H9 (cell line): ENCODE results near the gene CDH23. TPM values are rescaled to one million over a fixed set of nuclear protein-coding genes. Genes with fewer than 3 reads are reported as not detected.

Experiments
- DNase-seq: peaks from one replicate; pipeline ENCODE4 v3.0.0-alpha.2; 2017
- H2AFZ ChIP-seq: one replicate; pipeline ENCODE4 v1.6.1; 2013; ENCODE audit warnings: mild to moderate bottlenecking, low read length, control low read depth, moderate library complexity
- H2AK5ac ChIP-seq: 2 replicates; pipeline ENCODE4 v1.6.1; 2013; ENCODE audit warnings: low read length, control low read depth, mixed read lengths; ENCODE audit not compliant: insufficient read length
- H2BK120ac ChIP-seq: one replicate; pipeline ENCODE4 v1.6.1; 2013; ENCODE audit warnings: low read depth, mild to moderate bottlenecking, low read length, control low read depth, inconsistent platforms; ENCODE audit not compliant: poor library complexity, severe bottlenecking
- H2BK12ac ChIP-seq: 2 replicates; pipeline ENCODE4 v1.6.1; 2013; ENCODE audit warnings: low read length, control low read depth, mixed read lengths, low read depth; ENCODE audit not compliant: insufficient read length
- H2BK15ac ChIP-seq: 2 replicates; pipeline ENCODE4 v1.6.1; 2013; ENCODE audit warnings: low read depth, low read length, control low read depth
- H2BK20ac ChIP-seq: one replicate; pipeline ENCODE4 v1.6.1; 2013; ENCODE audit warnings: low read depth, mild to moderate bottlenecking, low read length, control low read depth, inconsistent platforms; ENCODE audit not compliant: poor library complexity, severe bottlenecking
- H2BK5ac ChIP-seq: 2 replicates; pipeline ENCODE4 v1.6.1; 2013; ENCODE audit warnings: low read length, control low read depth, mixed read lengths; ENCODE audit not compliant: insufficient read length
- H3K14ac ChIP-seq: 2 replicates; pipeline ENCODE4 v1.6.1; 2013; ENCODE audit warnings: low read length, control low read depth; ENCODE audit not compliant: insufficient read depth
- H3K18ac ChIP-seq: 2 replicates; pipeline ENCODE4 v1.6.1; 2013; ENCODE audit warnings: low read depth, mild to moderate bottlenecking, mixed read lengths, low read length, control low read depth; ENCODE audit not compliant: insufficient read length
- H3K23ac ChIP-seq: 2 replicates; pipeline ENCODE4 v1.6.1; 2013; ENCODE audit warnings: low read length, control low read depth, mixed read lengths, low read depth; ENCODE audit not compliant: insufficient read length
- H3K23me2 ChIP-seq: 2 replicates; pipeline ENCODE4 v1.6.1; 2013; ENCODE audit warnings: low read depth, mild to moderate bottlenecking, mixed read lengths, low read length, control low read depth; ENCODE audit not compliant: insufficient read length, poor library complexity, severe bottlenecking
- H3K27ac ChIP-seq: 2 replicates; pipeline ENCODE4 v1.5.1; 2013; ENCODE audit warnings: low read length, control low read depth, mixed read lengths, low read depth; ENCODE audit not compliant: insufficient read length
- H3K27me3 ChIP-seq: 2 replicates; pipeline ENCODE4 v1.6.1; 2013; ENCODE audit warnings: low read length, control low read depth, inconsistent platforms; ENCODE audit not compliant: insufficient read depth
- H3K4ac ChIP-seq: 2 replicates; pipeline ENCODE4 v1.6.1; 2013; ENCODE audit warnings: low read depth, mild to moderate bottlenecking, control low read depth, inconsistent platforms, low read length, moderate library complexity
- H3K4me1 ChIP-seq: 2 replicates; pipeline ENCODE4 v1.6.1; 2013; ENCODE audit warnings: low read length, control low read depth, inconsistent platforms; ENCODE audit not compliant: insufficient read depth
- H3K4me2 ChIP-seq: 2 replicates; pipeline ENCODE4 v1.6.1; 2013; ENCODE audit warnings: low read length, control low read depth, mixed read lengths; ENCODE audit not compliant: insufficient read length, insufficient read depth
- H3K56ac ChIP-seq: 2 replicates; pipeline ENCODE4 v1.6.1; 2013; ENCODE audit warnings: low read depth, mild to moderate bottlenecking, mixed read lengths, low read length, control low read depth; ENCODE audit not compliant: insufficient read length
- H3K79me1 ChIP-seq: 2 replicates; pipeline ENCODE4 v1.6.1; 2013; ENCODE audit warnings: low read depth, mild to moderate bottlenecking, moderate library complexity, low read length, control low read depth, inconsistent platforms; ENCODE audit not compliant: insufficient read depth, poor library complexity, severe bottlenecking
- H3K79me2 ChIP-seq: 2 replicates; pipeline ENCODE4 v1.6.1; 2013; ENCODE audit warnings: low read length, control low read depth, inconsistent platforms; ENCODE audit not compliant: insufficient read depth
- H3K9ac ChIP-seq: 2 replicates; pipeline ENCODE4 v1.6.1; 2013; ENCODE audit warnings: low read length, control low read depth, mixed read lengths; ENCODE audit not compliant: insufficient read length; ENCODE audit errors: extremely low read depth
- H3K9me3 ChIP-seq: one replicate; pipeline ENCODE4 v1.6.1; 2013; ENCODE audit warnings: low read depth, low read length, inconsistent platforms; ENCODE audit not compliant: control insufficient read depth
- H3T11ph ChIP-seq: one replicate; pipeline ENCODE4 v1.6.1; 2013; ENCODE audit warnings: mild to moderate bottlenecking, low read length, control low read depth, inconsistent platforms
- H4K20me1 ChIP-seq: one replicate; pipeline ENCODE4 v1.6.1; 2013; ENCODE audit not compliant: control insufficient read depth, insufficient read length, insufficient read depth
- H4K5ac ChIP-seq: 2 replicates; pipeline ENCODE4 v1.6.1; 2013; ENCODE audit warnings: low read depth, mild to moderate bottlenecking, mixed read lengths, low read length, control low read depth; ENCODE audit not compliant: insufficient read length
- H4K8ac ChIP-seq: replicated peaks from 2 replicates; pipeline ENCODE4 v1.6.1; 2013; ENCODE audit warnings: low read length, control low read depth, mixed read lengths, low read depth; ENCODE audit not compliant: insufficient read length
- H4K91ac ChIP-seq: 2 replicates; pipeline ENCODE4 v1.6.1; 2013; ENCODE audit warnings: low read depth, mild to moderate bottlenecking, moderate library complexity, mixed read lengths, low read length, control low read depth; ENCODE audit not compliant: insufficient read length
- H3K27ac Mint-ChIP-seq, 3 experiments: 2 replicates in 2 of 3; 3 replicates in 1 of 3; pipeline ENCODE4 v1.8.0; 2020 to 2021; ENCODE audit warnings: mixed read lengths in 3 of 3, mild to moderate bottlenecking in 1 of 3, moderate library complexity in 1 of 3
- H3K27me3 Mint-ChIP-seq: 2 replicates; pipeline ENCODE4 v1.8.0; 2021; ENCODE audit warnings: low read depth, mild to moderate bottlenecking, moderate library complexity, mixed read lengths
- H3K36me3 Mint-ChIP-seq, 3 experiments: 2 replicates in 2 of 3; 3 replicates in 1 of 3; pipeline ENCODE4 v1.8.0; 2020 to 2021; ENCODE audit warnings: low read depth in 3 of 3, mixed read lengths in 3 of 3; ENCODE audit not compliant: insufficient read depth in 1 of 3
- H3K4me1 Mint-ChIP-seq, 2 experiments: 2 replicates each; pipeline ENCODE4 v1.8.0; 2020; ENCODE audit warnings: mixed read lengths in 2 of 2
- H3K4me3 Mint-ChIP-seq, 2 experiments: 2 replicates in 1 of 2; 3 replicates in 1 of 2; pipeline ENCODE4 v1.8.0; 2020 to 2021; ENCODE audit warnings: mild to moderate bottlenecking in 2 of 2, mixed read lengths in 2 of 2, moderate library complexity in 1 of 2
- H3K9me3 Mint-ChIP-seq, 2 experiments: 2 replicates in 1 of 2; 3 replicates in 1 of 2; pipeline ENCODE4 v1.8.0; 2020; ENCODE audit warnings: mild to moderate bottlenecking in 2 of 2, mixed read lengths in 2 of 2, moderate library complexity in 1 of 2
- WGBS: extraction: QIAGEN DNeasy Blood & Tissue Kit; methylation state at CpG from one replicate; pipeline ENCODE4 v1.1.7; 2013; ENCODE audit warnings: missing lambda C conversion rate, low lambda C conversion rate, mixed read lengths; ENCODE audit not compliant: insufficient read length; ENCODE audit errors: extremely low coverage; 5-methylcytosine and 5-hydroxymethylcytosine counted together
- total RNA-seq: library from RNA; stranded (reverse); gene quantifications from 2 replicates; pipeline ENCODE4 v1.2.1, GENCODE V29; 2021
- TF ChIP-seq, protein P1 (sequence below): fragments of 200-600 bp; sonication (generic); conservative IDR thresholded peaks from 3 replicates; pipeline ENCODE4 v1.8.0; 2021; ENCODE audit warnings: antibody characterized with exemption, mild to moderate bottlenecking

The CDH23 gene
- total RNA-seq, 1 experiment from 2014 or later = 2.1 TPM

DNA sequence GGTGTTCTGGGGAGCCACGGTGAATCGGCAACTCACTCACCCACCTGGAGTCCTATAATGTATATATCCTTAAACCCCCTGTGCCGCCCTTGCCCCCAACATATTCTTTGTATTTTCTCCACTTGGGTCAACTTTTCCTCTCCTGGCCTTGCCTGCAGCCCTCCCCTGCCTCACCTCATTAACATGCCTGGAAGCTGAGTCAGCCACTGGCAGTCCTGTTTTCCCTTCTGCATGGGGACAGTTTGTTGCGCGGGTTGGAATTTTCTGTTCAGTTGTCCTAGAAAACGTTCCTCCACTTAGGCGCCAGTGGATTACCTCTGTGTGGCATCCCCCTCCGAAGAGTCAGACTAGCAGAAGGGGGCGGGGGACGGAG is 225.4 kb downstream of the CDH23 start:
- DNase-seq = peak; percentile 61
- H3K9ac ChIP-seq = no peak overlapping the region
- peaks cover 17% of the 10 kb centered on the region; the same call in 1 of the 2 replicates for H3K4me1 ChIP-seq

More for the DNA sequence above, 225.4 kb downstream of the CDH23 start:
- H2BK20ac ChIP-seq = no peak overlapping the region
- no peak overlapping the region for H3T11ph ChIP-seq
- TF ChIP-seq, protein P1, sequence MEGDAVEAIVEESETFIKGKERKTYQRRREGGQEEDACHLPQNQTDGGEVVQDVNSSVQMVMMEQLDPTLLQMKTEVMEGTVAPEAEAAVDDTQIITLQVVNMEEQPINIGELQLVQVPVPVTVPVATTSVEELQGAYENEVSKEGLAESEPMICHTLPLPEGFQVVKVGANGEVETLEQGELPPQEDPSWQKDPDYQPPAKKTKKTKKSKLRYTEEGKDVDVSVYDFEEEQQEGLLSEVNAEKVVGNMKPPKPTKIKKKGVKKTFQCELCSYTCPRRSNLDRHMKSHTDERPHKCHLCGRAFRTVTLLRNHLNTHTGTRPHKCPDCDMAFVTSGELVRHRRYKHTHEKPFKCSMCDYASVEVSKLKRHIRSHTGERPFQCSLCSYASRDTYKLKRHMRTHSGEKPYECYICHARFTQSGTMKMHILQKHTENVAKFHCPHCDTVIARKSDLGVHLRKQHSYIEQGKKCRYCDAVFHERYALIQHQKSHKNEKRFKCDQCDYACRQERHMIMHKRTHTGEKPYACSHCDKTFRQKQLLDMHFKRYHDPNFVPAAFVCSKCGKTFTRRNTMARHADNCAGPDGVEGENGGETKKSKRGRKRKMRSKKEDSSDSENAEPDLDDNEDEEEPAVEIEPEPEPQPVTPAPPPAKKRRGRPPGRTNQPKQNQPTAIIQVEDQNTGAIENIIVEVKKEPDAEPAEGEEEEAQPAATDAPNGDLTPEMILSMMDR = no peak
- H2AK5ac ChIP-seq = no peak overlapping the region
- H4K91ac ChIP-seq = no peak overlapping the region
- H3K79me1 ChIP-seq = no peaks in the 10 kb centered on the region
- Mint-ChIP-seq H3K36me3 (peaks cover 0 to 6% (median 4%) of the 10 kb centered on the region in 3 experiments; a peak in 4 of 7 replicates), H3K27ac (peak overlapping the region; percentile 1 to 96 (median 93); a peak in 6 of 7 replicates), H3K4me1 (peaks cover 47 to 64% of the 10 kb centered on the region in 2 experiments), H3K9me3 (peaks cover 4% of the 10 kb centered on the region in 2 experiments; a peak in 4 of 5 replicates), H3K27me3 (peaks cover 17% of the 10 kb centered on the region), H3K4me3 (peak overlapping the region; percentile 30 to 64; a peak in 4 of 5 replicates)
- H4K20me1 ChIP-seq = no peaks in the 10 kb centered on the region
- no peak overlapping the region for H3K23ac ChIP-seq
- H2BK12ac ChIP-seq = no peak overlapping the region
- H4K8ac ChIP-seq = no peak overlapping the region
- no peak overlapping the region for H2BK5ac ChIP-seq
- H3K4me2 ChIP-seq = peak overlapping the region; percentile 41
- peak overlapping the region; percentile 44 for H3K27ac ChIP-seq
- H2BK120ac ChIP-seq = no peak overlapping the region
- H3K4ac ChIP-seq = no peak overlapping the region
- no peaks in the 10 kb centered on the region for H3K9me3 ChIP-seq
- peaks cover 8% of the 10 kb centered on the region for H3K23me2 ChIP-seq
- H4K5ac ChIP-seq = no peak overlapping the region
- no peak overlapping the region for H3K56ac ChIP-seq
- H3K79me2 ChIP-seq = no peaks in the 10 kb centered on the region
- no peak overlapping the region for H2AFZ ChIP-seq
- no peak overlapping the region for H2BK15ac ChIP-seq
- no peaks in the 10 kb centered on the region for H3K27me3 ChIP-seq
- WGBS = no CpG with 5 or more reads among the region's 10 CpGs
- H3K18ac ChIP-seq = peak overlapping the region; percentile 27
- H3K14ac ChIP-seq = no peak overlapping the region
